Ovary (tissue), 9 donors: ENCODE measurements around the gene TMEM44. TPM values are rescaled to one million over a fixed set of nuclear protein-coding genes. Genes with fewer than 3 reads are reported as not detected.

Source experiments
- DNase-seq, 5 donors: peaks; one replicate each; pipeline ENCODE4 v3.0.0-alpha.2; 2019 to 2020
- H3K27ac ChIP-seq, 2 donors: fragments of 200-600 bp; one replicate each; pipeline versions ENCODE4 v1.5.1 to v1.8.0; 2019 to 2022
- H3K27me3 ChIP-seq: fragments of 200-600 bp; one replicate; pipeline ENCODE4 v1.8.0; 2022
- H3K36me3 ChIP-seq: fragments of 200-600 bp; sonication (generic); one replicate; pipeline ENCODE4 v1.5.1; 2019
- H3K4me1 ChIP-seq: one replicate; pipeline ENCODE4 v1.8.1; 2013; ENCODE audit warnings: mild to moderate bottlenecking, moderate library complexity; ENCODE audit not compliant: insufficient read depth
- H3K4me3 ChIP-seq: fragments of 200-600 bp; sonication (generic); one replicate; pipeline ENCODE4 v1.5.1; 2017
- H3K9me3 ChIP-seq, 2 donors: fragments of 200-600 bp in 1 of 2; sonication (generic) in 1 of 2; one replicate each; pipeline versions ENCODE4 v1.5.1 to v1.8.1; 2013 to 2019; ENCODE audit warnings: mild to moderate bottlenecking in 1 of 2, moderate library complexity in 1 of 2
- CTCF ChIP-seq, 3 donors: fragments of 450-650 bp in 2 of 3; fragments of 200-600 bp in 1 of 3; IDR thresholded peaks; one replicate each; pipeline versions ENCODE4 v1.5.1 to v1.8.0; 2016 to 2022; ENCODE audit warnings: antibody characterized with exemption in 3 of 3, mild to moderate bottlenecking in 1 of 3
- EP300 ChIP-seq: sonication (generic); formaldehyde crosslinking; IDR thresholded peaks from one replicate; pipeline ENCODE4 v1.6.1; 2017; ENCODE audit warnings: antibody characterized with exemption
- POLR2A ChIP-seq: fragments of 450-650 bp; IDR thresholded peaks from one replicate; pipeline ENCODE4 v1.6.1; 2017; ENCODE audit warnings: antibody characterized with exemption, mild to moderate bottlenecking, moderate library complexity
- whole genome bisulfite sequencing, 3 donors: extraction: QIAGEN DNeasy Blood & Tissue Kit in 1 of 3; methylation state at CpG; one replicate each; pipeline versions ENCODE4 v1.1.5 to v1.1.7; 2013 to 2017; 5-methylcytosine and 5-hydroxymethylcytosine counted together
- intact Hi-C, 4 donors: fragments of 100-400 bp; cut with DNase I; formaldehyde crosslinking; loops; one replicate each; pipeline versions ENCODE4 v1.11.0 to v1.15.1; 2022 to 2023
- polyA plus RNA-seq, 2 donors: library from polyadenylated mRNA; stranded (reverse); fragments of 200-250 nt in 1 of 2; fragments of 350-450 nt in 1 of 2; fragmentation: Illumina TruSeq in 1 of 2; extraction: RNeasy Lipid Tissue Mini Kit (QIAGEN cat#74804) in 1 of 2; gene quantifications; one replicate each; pipeline ENCODE4 v1.2.3, GENCODE V29; 2013 to 2014
- total RNA-seq, 7 donors: library from RNA; depleted of rRNA in 2 of 7; stranded (reverse); fragments of >200 nt in 2 of 7; fragmentation: NEBNext Ultra II Directional in 3 of 7; extraction: Animal tissue kit (Norgen Biotek cat#: 25700) in 3 of 7; gene quantifications; one replicate each; pipeline versions ENCODE4 v1.1.0 to v1.2.4, GENCODE V29; 2016 to 2023
- donor health status: DM: no; HTN: no; CAD: no; lungs with moderate emphysema.
- donor health status: DM: no; HTN: no; CAD: no.
- donor health status: Bipolar disorder and iron deficiency.
- donor health status: DM: yes; HTN: yes; CAD: no.
- donor health status: DM: no; HTN: no; CAD: no.
- donor health status: DM: yes; HTN: yes; CAD: no.

TMEM44 gene
- total and polyA plus RNA-seq, 9 donors, result 3.4 to 12.3 (median 6.5) TPM

- TF ChIP-seq CTCF (IDR thresholded peaks at IDR 0.05) (no peak), POLR2A (no peak), EP300 (no peak)
- WGBS, 3 donors, result 65 to 72% (median 66%) methylated on average over 10 of the region's 10 CpGs
- no peaks in the 10 kb centered on the region for H3K36me3 ChIP-seq
- H3K4me1 ChIP-seq, result no peaks in the 10 kb centered on the region
- H3K4me3 ChIP-seq, result no peak overlapping the region
- intact Hi-C loops, result no loop called here
- H3K9me3 ChIP-seq, result no peaks in the 10 kb centered on the region
- no peak overlapping the region for H3K27ac ChIP-seq
- H3K27me3 ChIP-seq, result no peaks in the 10 kb centered on the region
- DNase-seq, result no peak
Measured at GRCh38 chr3:194573680-194574437, 59.4 kb downstream of the TMEM44 start.

GRCh38 chr3:194572944-194573491, 60.2 kb downstream of the TMEM44 start:
- no peak for DNase-seq
- Histone ChIP-seq H3K4me1 (no peaks in the 10 kb centered on the region), H3K4me3 (no peak overlapping the region), H3K9me3 (no peaks in the 10 kb centered on the region), H3K36me3 (no peaks in the 10 kb centered on the region), H3K27me3 (no peaks in the 10 kb centered on the region), H3K27ac (no peak overlapping the region)
- 84 to 89% (median 88%) methylated on average over 16 of the region's 16 CpGs for WGBS, 3 donors
- intact Hi-C loops, result no loop called here
- no peak for TF ChIP-seq CTCF (IDR thresholded peaks at IDR 0.05)
- no peak for TF ChIP-seq POLR2A
- no peak for TF ChIP-seq EP300

- Histone ChIP-seq H3K4me3 (no peak overlapping the region), H3K9me3 (no peaks in the 10 kb centered on the region), H3K27ac (no peak overlapping the region), H3K36me3 (no peaks in the 10 kb centered on the region), H3K4me1 (no peaks in the 10 kb centered on the region), H3K27me3 (no peaks in the 10 kb centered on the region)
- intact Hi-C loops, result no loop called here
- 63 to 69% (median 67%) methylated on average over 18 of the region's 18 CpGs for WGBS, 3 donors
- peak in 1 of 5 donors; percentile 33 for DNase-seq
- no peak for TF ChIP-seq EP300
- TF ChIP-seq CTCF (IDR thresholded peaks at IDR 0.05), result no peak
- no peak for TF ChIP-seq POLR2A
Measured at GRCh38 chr3:194572143-194572789, 61.0 kb downstream of the TMEM44 start.

- intact Hi-C loops, result no loop called here
Measured at GRCh38 chr3:194571491-194572142, 61.6 kb downstream of the TMEM44 start.

More at GRCh38 chr3:194571491-194572142, 61.6 kb downstream of the TMEM44 start:
- Histone ChIP-seq H3K27ac (no peak overlapping the region), H3K9me3 (no peaks in the 10 kb centered on the region), H3K36me3 (no peaks in the 10 kb centered on the region), H3K27me3 (no peaks in the 10 kb centered on the region), H3K4me3 (no peak overlapping the region), H3K4me1 (no peaks in the 10 kb centered on the region)
- no peak for DNase-seq
- TF ChIP-seq EP300, result no peak
- no peak for TF ChIP-seq POLR2A
- TF ChIP-seq CTCF (IDR thresholded peaks at IDR 0.05), result no peak
- whole genome bisulfite sequencing, 3 donors, result 59 to 61% (median 60%) methylated on average over 16 of the region's 16 CpGs
